Brain microvascular endothelial cell (primary cell): ENCODE measurements around the gene LAMB4.

Experiments
- DNase-seq: peaks from one replicate; pipeline ENCODE4 v3.0.0-alpha.2; 2020
- H3K27ac ChIP-seq: fragments of 250-450 bp; sonication (Bioruptor Pico); 2 replicates; pipeline ENCODE4 v1.5.1; 2020; ENCODE audit warnings: mild to moderate bottlenecking, moderate library complexity
- H3K27me3 ChIP-seq: fragments of 250-450 bp; sonication (Bioruptor Pico); replicated peaks from 2 replicates; pipeline ENCODE4 v1.5.1; 2020; ENCODE audit warnings: mild to moderate bottlenecking
- H3K36me3 ChIP-seq: fragments of 250-450 bp; sonication (Bioruptor Pico); replicated peaks from 2 replicates; pipeline ENCODE4 v1.5.1; 2020; ENCODE audit warnings: mild to moderate bottlenecking
- H3K4me3 ChIP-seq: 2 replicates; pipeline ENCODE4 v1.5.1; 2011; ENCODE audit warnings: low read depth, mild to moderate bottlenecking, control low read depth, low read length, moderate library complexity
- CTCF ChIP-seq: IDR thresholded peaks from 2 replicates; pipeline ENCODE4 v1.5.1; 2011; ENCODE audit warnings: low read depth, mild to moderate bottlenecking, moderate library complexity, low read length, control low read depth, inconsistent platforms; ENCODE audit errors: missing control alignments
- in situ Hi-C: cut with HindIII; loops from 2 replicates; pipeline ENCODE4 v1.10.0; 2017; ENCODE audit warnings: low sequenced_read_pairs, low pct_ligation_motif_present

LAMB4 gene

DNA sequence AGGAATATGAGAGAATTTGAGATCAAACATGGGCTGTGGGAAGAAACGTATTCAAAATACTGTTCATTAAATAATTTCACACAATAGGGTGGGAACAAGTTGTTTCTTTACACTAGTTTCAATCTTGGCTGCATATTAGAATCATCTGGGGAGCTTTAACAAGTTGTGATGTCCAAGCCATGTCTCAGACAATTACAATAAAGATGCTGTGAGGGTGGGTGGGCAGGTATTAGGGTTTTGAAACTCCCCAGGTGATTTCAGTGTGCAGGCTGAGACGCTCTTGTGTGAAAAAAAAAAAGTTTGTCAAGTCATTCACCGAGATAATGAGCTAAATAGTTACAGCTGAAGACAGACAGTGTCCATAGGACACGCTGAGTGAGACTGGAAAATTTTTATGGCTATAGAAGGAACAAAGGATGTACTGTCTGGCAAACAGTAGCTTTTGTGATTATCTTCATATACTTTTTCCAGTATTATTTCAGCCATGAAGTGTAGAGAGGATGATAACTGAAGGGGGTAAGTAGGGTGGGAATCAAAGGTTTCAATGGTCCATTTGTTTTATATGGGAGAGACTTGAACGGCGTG, 12.6 kb upstream of the LAMB4 start:
- Histone ChIP-seq H3K4me3 (no peak overlapping the region), H3K27me3 (no peaks in the 10 kb centered on the region), H3K27ac (no peak overlapping the region), H3K36me3 (no peaks in the 10 kb centered on the region)
- TF ChIP-seq CTCF = no peak
- in situ Hi-C loops = loop anchor here (25.0 kb wide), 1 partner anchor 130 kb away; the partner anchor contains the start of gene LAMB1
- no peak for DNase-seq

GRCh38 chr7:108142180-108142579, 12.0 kb upstream of the LAMB4 start:
- no peak for DNase-seq

DNA sequence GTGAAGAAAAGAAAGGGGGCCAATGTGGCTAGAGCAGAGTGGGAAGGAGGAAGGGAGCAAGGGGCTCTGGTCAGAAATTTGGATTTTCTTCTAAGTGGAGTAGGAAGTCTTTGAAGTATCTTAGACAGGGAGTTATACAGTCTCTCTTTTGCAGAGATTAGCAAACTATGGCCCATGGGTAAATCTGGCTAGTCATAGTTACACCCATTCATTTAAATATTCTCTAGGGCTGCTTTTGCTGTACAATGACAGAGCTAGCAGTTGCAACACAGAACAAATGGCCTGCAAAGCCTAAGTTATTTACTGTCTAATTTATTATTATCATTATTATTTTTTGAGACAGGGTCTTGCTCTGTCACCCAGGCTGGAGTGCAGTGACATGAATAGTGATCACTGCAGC, 10.5 kb upstream of the LAMB4 start:
- DNase-seq = no peak
- Histone ChIP-seq H3K36me3 (no peaks in the 10 kb centered on the region), H3K4me3 (no peak overlapping the region), H3K27me3 (no peaks in the 10 kb centered on the region), H3K27ac (no peak overlapping the region)
- in situ Hi-C loops = loop anchor here (25.0 kb wide), 1 partner anchor 128 kb away; the partner anchor contains the start of gene LAMB1
- TF ChIP-seq CTCF = no peak

More at GRCh38 chr7:108142180-108142579, 12.0 kb upstream of the LAMB4 start:
- no peak overlapping the region for H3K27ac ChIP-seq
- no peaks in the 10 kb centered on the region for H3K27me3 ChIP-seq
- in situ Hi-C loops = loop anchor here (25.0 kb wide), 1 partner anchor 130 kb away; the partner anchor contains the start of gene LAMB1
- no peak overlapping the region for H3K4me3 ChIP-seq
- no peaks in the 10 kb centered on the region for H3K36me3 ChIP-seq
- no peak for TF ChIP-seq CTCF

DNA sequence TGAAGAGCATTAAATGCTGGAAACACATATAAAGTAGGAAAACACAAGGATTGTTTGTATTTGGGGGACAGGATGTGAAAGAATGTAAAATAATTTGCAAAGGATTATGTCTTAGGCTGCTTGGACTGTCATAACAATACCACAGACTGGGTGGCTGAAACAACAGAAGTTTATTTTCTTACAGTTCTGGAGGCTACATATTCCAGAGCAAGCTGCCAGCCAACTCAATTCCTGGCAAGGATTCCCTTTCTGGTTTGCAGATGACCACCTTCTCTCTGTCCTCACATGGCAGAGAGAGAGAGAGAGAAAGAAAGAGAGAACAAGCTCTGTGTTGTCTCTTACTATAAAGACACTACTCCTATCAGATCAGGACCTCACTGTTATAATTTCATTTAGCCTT, 8.8 kb upstream of the LAMB4 start:
- Histone ChIP-seq H3K27ac (no peak overlapping the region), H3K27me3 (no peaks in the 10 kb centered on the region), H3K36me3 (no peaks in the 10 kb centered on the region), H3K4me3 (no peak overlapping the region)
- in situ Hi-C loops = loop anchor here (25.0 kb wide), 1 partner anchor 127 kb away; the partner anchor contains the start of gene LAMB1
- no peak for TF ChIP-seq CTCF
- no peak for DNase-seq

GRCh38 chr7:108137993-108138392, 7.8 kb upstream of the LAMB4 start:
- no peak for DNase-seq
- TF ChIP-seq CTCF = no peak
- Histone ChIP-seq H3K27me3 (no peaks in the 10 kb centered on the region), H3K36me3 (no peaks in the 10 kb centered on the region), H3K27ac (no peak overlapping the region), H3K4me3 (no peak overlapping the region)
- in situ Hi-C loops = loop anchor here (25.0 kb wide), 1 partner anchor 126 kb away; the partner anchor contains the start of gene LAMB1

GRCh38 chr7:108137040-108137439, 6.9 kb upstream of the LAMB4 start:
- TF ChIP-seq CTCF = no peak
- Histone ChIP-seq H3K27me3 (no peaks in the 10 kb centered on the region), H3K4me3 (no peak overlapping the region), H3K27ac (no peak overlapping the region), H3K36me3 (no peaks in the 10 kb centered on the region)
- no peak for DNase-seq
- in situ Hi-C loops = loop anchor here (25.0 kb wide), 1 partner anchor 125 kb away; the partner anchor contains the start of gene LAMB1
